WTC11 (cell line): ENCODE measurements around the gene AGBL4.

ENCODE experiments used
- ETV6 ChIP-seq: sonication (generic); formaldehyde crosslinking; IDR thresholded peaks from 2 replicates; pipeline ENCODE4 v1.8.1; 2022; ENCODE audit warnings: mild to moderate bottlenecking, missing genetic modification reagents
- JUN ChIP-seq: sonication (generic); formaldehyde crosslinking; IDR thresholded peaks from 2 replicates; pipeline ENCODE4 v1.8.0; 2023; ENCODE audit warnings: mild to moderate bottlenecking, missing genetic modification reagents
- NFE2L1 ChIP-seq: sonication (generic); formaldehyde crosslinking; IDR thresholded peaks from 2 replicates; pipeline ENCODE4 v1.8.1; 2023; ENCODE audit warnings: missing genetic modification reagents
- NFYB ChIP-seq: sonication (generic); formaldehyde crosslinking; conservative IDR thresholded peaks from 2 replicates; pipeline ENCODE4 v1.8.0; 2022; ENCODE audit warnings: low read depth, missing genetic modification reagents
- NR1H2 ChIP-seq: sonication (generic); formaldehyde crosslinking; IDR thresholded peaks from 2 replicates; pipeline ENCODE4 v1.9.0; 2021; ENCODE audit warnings: mild to moderate bottlenecking, moderate library complexity, missing genetic modification reagents
- SP1 ChIP-seq: sonication (generic); formaldehyde crosslinking; conservative IDR thresholded peaks from 2 replicates; pipeline ENCODE4 v1.8.1; 2022; ENCODE audit warnings: missing genetic modification reagents
- TCF7 ChIP-seq: sonication (generic); formaldehyde crosslinking; IDR thresholded peaks from 2 replicates; pipeline ENCODE4 v1.8.0; 2022; ENCODE audit warnings: mild to moderate bottlenecking, low read depth, missing genetic modification reagents, moderate library complexity
- TEAD1 ChIP-seq: sonication (generic); formaldehyde crosslinking; IDR thresholded peaks from 2 replicates; pipeline ENCODE4 v1.8.0; 2022; ENCODE audit warnings: mild to moderate bottlenecking, missing genetic modification reagents
- ZNF138 ChIP-seq: sonication (generic); formaldehyde crosslinking; conservative IDR thresholded peaks from 2 replicates; pipeline ENCODE4 v1.8.1; 2022; ENCODE audit warnings: mild to moderate bottlenecking, moderate library complexity, missing genetic modification reagents
- ZNF232 ChIP-seq: sonication (generic); formaldehyde crosslinking; IDR thresholded peaks from 2 replicates; pipeline ENCODE4 v1.8.0; 2022; ENCODE audit warnings: mild to moderate bottlenecking, missing genetic modification reagents
- ZNF263 ChIP-seq: sonication (generic); formaldehyde crosslinking; IDR thresholded peaks from 2 replicates; pipeline ENCODE4 v1.8.1; 2022; ENCODE audit warnings: low read depth, mild to moderate bottlenecking, moderate library complexity, missing genetic modification reagents
- TF ChIP-seq, protein P1 (sequence below): sonication (generic); formaldehyde crosslinking; IDR thresholded peaks from 2 replicates; pipeline ENCODE4 v1.8.1; 2022; ENCODE audit warnings: low read depth, missing genetic modification reagents, borderline replicate concordance
- TF ChIP-seq, protein P2 (sequence below): fragments of 200-600 bp; IDR thresholded peaks from 2 replicates; pipeline ENCODE4 v1.8.0; 2022; ENCODE audit warnings: antibody characterized with exemption
- TF ChIP-seq, protein P3 (sequence below): sonication (generic); formaldehyde crosslinking; IDR thresholded peaks from 2 replicates; pipeline ENCODE4 v1.8.0; 2022; ENCODE audit warnings: mild to moderate bottlenecking, missing genetic modification reagents

DNA sequence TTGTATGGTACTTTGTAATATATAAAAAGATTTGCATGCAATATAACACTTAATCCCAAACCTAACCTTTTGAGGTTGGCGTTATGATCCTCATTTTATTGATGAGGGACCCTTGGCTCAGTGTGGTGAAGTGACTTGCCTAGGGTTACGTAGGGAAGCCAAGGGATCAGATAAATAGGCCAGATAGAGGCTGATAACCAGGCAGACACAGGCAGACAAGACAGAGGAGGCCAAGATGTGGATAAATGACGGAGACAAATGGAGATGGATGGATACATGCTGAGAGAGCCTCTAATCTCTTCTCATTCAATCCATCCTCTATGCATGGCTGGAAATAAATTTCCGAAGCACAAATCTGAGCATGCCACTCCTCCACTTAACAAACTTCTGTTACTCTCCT is 1414.9 kb downstream of the AGBL4 start:
- TF ChIP-seq JUN (CRISPR knock-in tag), result no peak
- TF ChIP-seq, protein P1, sequence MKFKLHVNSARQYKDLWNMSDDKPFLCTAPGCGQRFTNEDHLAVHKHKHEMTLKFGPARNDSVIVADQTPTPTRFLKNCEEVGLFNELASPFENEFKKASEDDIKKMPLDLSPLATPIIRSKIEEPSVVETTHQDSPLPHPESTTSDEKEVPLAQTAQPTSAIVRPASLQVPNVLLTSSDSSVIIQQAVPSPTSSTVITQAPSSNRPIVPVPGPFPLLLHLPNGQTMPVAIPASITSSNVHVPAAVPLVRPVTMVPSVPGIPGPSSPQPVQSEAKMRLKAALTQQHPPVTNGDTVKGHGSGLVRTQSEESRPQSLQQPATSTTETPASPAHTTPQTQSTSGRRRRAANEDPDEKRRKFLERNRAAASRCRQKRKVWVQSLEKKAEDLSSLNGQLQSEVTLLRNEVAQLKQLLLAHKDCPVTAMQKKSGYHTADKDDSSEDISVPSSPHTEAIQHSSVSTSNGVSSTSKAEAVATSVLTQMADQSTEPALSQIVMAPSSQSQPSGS (CRISPR knock-in tag), result no peak
- TF ChIP-seq, protein P2, sequence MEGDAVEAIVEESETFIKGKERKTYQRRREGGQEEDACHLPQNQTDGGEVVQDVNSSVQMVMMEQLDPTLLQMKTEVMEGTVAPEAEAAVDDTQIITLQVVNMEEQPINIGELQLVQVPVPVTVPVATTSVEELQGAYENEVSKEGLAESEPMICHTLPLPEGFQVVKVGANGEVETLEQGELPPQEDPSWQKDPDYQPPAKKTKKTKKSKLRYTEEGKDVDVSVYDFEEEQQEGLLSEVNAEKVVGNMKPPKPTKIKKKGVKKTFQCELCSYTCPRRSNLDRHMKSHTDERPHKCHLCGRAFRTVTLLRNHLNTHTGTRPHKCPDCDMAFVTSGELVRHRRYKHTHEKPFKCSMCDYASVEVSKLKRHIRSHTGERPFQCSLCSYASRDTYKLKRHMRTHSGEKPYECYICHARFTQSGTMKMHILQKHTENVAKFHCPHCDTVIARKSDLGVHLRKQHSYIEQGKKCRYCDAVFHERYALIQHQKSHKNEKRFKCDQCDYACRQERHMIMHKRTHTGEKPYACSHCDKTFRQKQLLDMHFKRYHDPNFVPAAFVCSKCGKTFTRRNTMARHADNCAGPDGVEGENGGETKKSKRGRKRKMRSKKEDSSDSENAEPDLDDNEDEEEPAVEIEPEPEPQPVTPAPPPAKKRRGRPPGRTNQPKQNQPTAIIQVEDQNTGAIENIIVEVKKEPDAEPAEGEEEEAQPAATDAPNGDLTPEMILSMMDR, result no peak
- TF ChIP-seq ZNF138, result no peak
- no peak for TF ChIP-seq NR1H2 (CRISPR knock-in tag)
- no peak for TF ChIP-seq NFE2L1 (CRISPR knock-in tag)
- no peak for TF ChIP-seq TCF7 (CRISPR knock-in tag)
- TF ChIP-seq TEAD1, result no peak
- TF ChIP-seq, protein P3, sequence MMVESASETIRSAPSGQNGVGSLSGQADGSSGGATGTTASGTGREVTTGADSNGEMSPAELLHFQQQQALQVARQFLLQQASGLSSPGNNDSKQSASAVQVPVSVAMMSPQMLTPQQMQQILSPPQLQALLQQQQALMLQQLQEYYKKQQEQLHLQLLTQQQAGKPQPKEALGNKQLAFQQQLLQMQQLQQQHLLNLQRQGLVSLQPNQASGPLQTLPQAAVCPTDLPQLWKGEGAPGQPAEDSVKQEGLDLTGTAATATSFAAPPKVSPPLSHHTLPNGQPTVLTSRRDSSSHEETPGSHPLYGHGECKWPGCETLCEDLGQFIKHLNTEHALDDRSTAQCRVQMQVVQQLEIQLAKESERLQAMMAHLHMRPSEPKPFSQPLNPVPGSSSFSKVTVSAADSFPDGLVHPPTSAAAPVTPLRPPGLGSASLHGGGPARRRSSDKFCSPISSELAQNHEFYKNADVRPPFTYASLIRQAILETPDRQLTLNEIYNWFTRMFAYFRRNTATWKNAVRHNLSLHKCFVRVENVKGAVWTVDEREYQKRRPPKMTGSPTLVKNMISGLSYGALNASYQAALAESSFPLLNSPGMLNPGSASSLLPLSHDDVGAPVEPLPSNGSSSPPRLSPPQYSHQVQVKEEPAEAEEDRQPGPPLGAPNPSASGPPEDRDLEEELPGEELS, result no peak
- TF ChIP-seq SP1, result no peak
- TF ChIP-seq ZNF263 (CRISPR knock-in tag), result no peak
- no peak for TF ChIP-seq ETV6 (CRISPR knock-in tag)
- TF ChIP-seq NFYB (CRISPR knock-in tag), result no peak
- no peak for TF ChIP-seq ZNF232
